ENCODE measurements around the gene ROR1. TPM values are rescaled to one million over a fixed set of nuclear protein-coding genes. Genes with fewer than 3 reads are reported as not detected.
"Not testable (repeated sequence)": the region's sequence is repeated elsewhere in the genome, so short reads cannot be mapped to it uniquely, and the experiment has no call there.

ROR1 gene
- total RNA-seq, 4 donors from 2014 or later: 10.6 to 21.7 (median 15.1) TPM

GRCh38 chr1:64209221-64209620 is 435.4 kb downstream of the ROR1 start:
- H3K27ac ChIP-seq: no peak overlapping the region
- 68% methylated on average over 2 of the region's 2 CpGs for WGBS
- H3K36me3 ChIP-seq: no peaks in the 10 kb centered on the region
- no peaks in the 10 kb centered on the region for H3K27me3 ChIP-seq
- H3K4me3 ChIP-seq: no peak overlapping the region
- DNase-seq (ENCODE audit: low spot score in 2 of 2): no peak
- H3K9me3 ChIP-seq: no peaks in the 10 kb centered on the region
- no peaks in the 10 kb centered on the region for H3K4me1 ChIP-seq
- TF ChIP-seq POLR2AphosphoS5 (IDR thresholded peaks at IDR 0.05): no peak
- no peak for TF ChIP-seq EP300 (IDR thresholded peaks at IDR 0.05)
- no peak for TF ChIP-seq POLR2A (IDR thresholded peaks at IDR 0.05)
- TF ChIP-seq CTCF (IDR thresholded peaks at IDR 0.05): no peak

GRCh38 chr1:64212031-64212430 is 438.2 kb downstream of the ROR1 start:
- Histone ChIP-seq H3K4me1 (no peaks in the 10 kb centered on the region), H3K4me3 (no peak overlapping the region), H3K9me3 (no peaks in the 10 kb centered on the region), H3K36me3 (no peaks in the 10 kb centered on the region), H3K27ac (no peak overlapping the region), H3K27me3 (no peaks in the 10 kb centered on the region)
- no peak for DNase-seq (ENCODE audit: low spot score in 2 of 2)
- TF ChIP-seq CTCF (IDR thresholded peaks at IDR 0.05): no peak
- TF ChIP-seq POLR2AphosphoS5 (IDR thresholded peaks at IDR 0.05): no peak
- no peak for TF ChIP-seq EP300 (IDR thresholded peaks at IDR 0.05)
- no peak for TF ChIP-seq POLR2A (IDR thresholded peaks at IDR 0.05)

DNA sequence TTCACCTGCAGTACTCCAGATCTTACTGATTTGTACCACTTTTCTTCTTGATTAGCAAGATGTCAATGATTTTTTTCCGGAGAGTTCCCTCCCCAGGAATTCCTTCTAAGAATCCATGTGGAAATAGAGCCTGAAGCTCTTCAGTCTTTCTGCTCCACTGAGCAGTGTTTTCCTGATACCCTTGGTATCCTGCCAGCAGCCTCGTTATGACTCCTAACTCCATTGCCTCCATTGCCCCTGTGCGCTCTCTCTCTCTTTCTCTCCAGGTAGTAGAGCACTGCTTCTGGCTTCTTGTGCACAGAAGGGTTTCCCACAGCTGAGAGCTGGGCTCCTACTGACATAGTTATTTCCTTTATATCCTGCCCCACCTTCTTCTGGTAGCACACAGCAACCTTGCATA is 441.8 kb downstream of the ROR1 start:
- Histone ChIP-seq H3K9me3 (no peaks in the 10 kb centered on the region), H3K4me1 (no peaks in the 10 kb centered on the region), H3K27ac (no peak overlapping the region), H3K27me3 (no peaks in the 10 kb centered on the region), H3K4me3 (no peak overlapping the region), H3K36me3 (no peaks in the 10 kb centered on the region)
- TF ChIP-seq CTCF (IDR thresholded peaks at IDR 0.05) (no peak), EP300 (IDR thresholded peaks at IDR 0.05) (no peak), POLR2AphosphoS5 (IDR thresholded peaks at IDR 0.05) (no peak), POLR2A (IDR thresholded peaks at IDR 0.05) (no peak)
- no peak for DNase-seq (ENCODE audit: low spot score in 2 of 2)
- WGBS: 76% methylated on average over 3 of the region's 3 CpGs

DNA sequence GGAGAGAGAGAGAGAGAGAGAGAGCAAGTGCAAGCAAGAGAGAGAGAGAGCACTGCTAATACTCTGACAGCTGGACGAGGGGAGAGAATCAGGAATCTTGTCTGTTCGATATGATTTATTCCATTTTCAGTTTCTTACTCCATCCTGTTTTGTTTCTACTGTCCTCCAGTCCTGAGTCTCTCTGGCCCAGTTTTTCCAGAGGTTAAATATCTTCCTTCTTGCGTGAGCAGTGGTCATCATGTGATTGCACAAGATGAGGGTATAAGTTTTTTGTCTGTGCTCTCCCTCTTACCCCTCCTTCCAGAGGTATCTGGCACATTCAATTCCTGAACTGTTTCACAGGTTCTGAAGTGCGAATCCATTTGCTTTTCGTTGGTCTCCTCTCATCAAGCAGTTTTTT is 446.4 kb downstream of the ROR1 start:
- H3K27me3 ChIP-seq: no peaks in the 10 kb centered on the region
- TF ChIP-seq POLR2AphosphoS5 (IDR thresholded peaks at IDR 0.05) (no peak), CTCF (IDR thresholded peaks at IDR 0.05) (no peak), POLR2A (IDR thresholded peaks at IDR 0.05) (no peak), EP300 (IDR thresholded peaks at IDR 0.05) (no peak)
- H3K27ac ChIP-seq: no peak overlapping the region
- H3K9me3 ChIP-seq: no peaks in the 10 kb centered on the region
- DNase-seq (ENCODE audit: low spot score in 2 of 2): no peak
- no peaks in the 10 kb centered on the region for H3K36me3 ChIP-seq
- WGBS: 79% methylated on average over 5 of the region's 5 CpGs
- no peak overlapping the region for H3K4me3 ChIP-seq
- H3K4me1 ChIP-seq: no peaks in the 10 kb centered on the region

- Histone ChIP-seq H3K27me3 (no peaks in the 10 kb centered on the region), H3K4me1 (no peaks in the 10 kb centered on the region), H3K9me3 (no peaks in the 10 kb centered on the region), H3K27ac (no peak overlapping the region), H3K36me3 (no peaks in the 10 kb centered on the region), H3K4me3 (no peak overlapping the region)
- DNase-seq (ENCODE audit: low spot score in 2 of 2): no peak
- WGBS: 69% methylated on average over 7 of the region's 7 CpGs
- TF ChIP-seq EP300 (IDR thresholded peaks at IDR 0.05) (no peak), POLR2A (IDR thresholded peaks at IDR 0.05) (no peak), CTCF (IDR thresholded peaks at IDR 0.05) (no peak), POLR2AphosphoS5 (IDR thresholded peaks at IDR 0.05) (no peak)
Measured at GRCh38 chr1:64223329-64224151, 449.7 kb downstream of the ROR1 start.

DNA sequence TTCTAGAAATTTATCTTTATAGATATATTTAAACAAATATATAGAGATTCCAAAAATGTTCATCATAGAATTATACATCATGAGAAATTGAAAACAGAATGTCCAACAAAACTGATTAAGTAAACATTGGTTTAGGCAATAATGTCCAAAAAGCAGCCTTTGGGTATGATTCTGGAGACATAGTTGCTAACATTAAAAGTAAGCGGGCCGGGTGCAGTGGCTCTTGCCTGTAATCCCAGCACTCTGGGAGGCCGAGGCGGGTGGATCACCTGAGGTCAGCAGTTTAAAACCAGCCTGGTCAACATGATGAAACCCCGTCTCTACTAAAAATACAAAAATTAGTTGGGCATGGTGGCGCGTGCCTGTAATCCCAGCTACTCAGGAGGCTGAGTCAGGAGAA is 450.4 kb downstream of the ROR1 start:
- WGBS: 97% methylated on average over 7 of the region's 7 CpGs
- not testable (repeated sequence) for H3K4me1 ChIP-seq; H3K27ac ChIP-seq; H3K27me3 ChIP-seq; H3K36me3 ChIP-seq; DNase-seq (ENCODE audit: low spot score in 2 of 2); H3K4me3 ChIP-seq; H3K9me3 ChIP-seq

Measured in suprapubic skin (tissue), 4 donors.